Measurements from ENCODE around the gene IQSEC1.

Gene IQSEC1

GRCh38 chr3:13067778-13068177, 5.5 kb downstream of the IQSEC1 start:
- no peak for DNase-seq (ENCODE audit: low read depth)

GRCh38 chr3:13066834-13067233, 6.4 kb downstream of the IQSEC1 start:
- no peak for DNase-seq (ENCODE audit: low read depth)

GRCh38 chr3:13066236-13066635, 7.0 kb downstream of the IQSEC1 start:
- no peak for DNase-seq (ENCODE audit: low read depth)

GRCh38 chr3:13065727-13066126, 7.5 kb downstream of the IQSEC1 start:
- no peak for DNase-seq (ENCODE audit: low read depth)

GRCh38 chr3:13064964-13065363, 8.3 kb downstream of the IQSEC1 start:
- no peak for DNase-seq (ENCODE audit: low read depth)

GRCh38 chr3:13064159-13064868, 8.9 kb downstream of the IQSEC1 start:
- no peak for DNase-seq (ENCODE audit: low read depth)

GRCh38 chr3:13063225-13063624, 10.0 kb downstream of the IQSEC1 start:
- no peak for DNase-seq (ENCODE audit: low read depth)

- no peak for DNase-seq (ENCODE audit: low read depth)
Observed at GRCh38 chr3:13062647-13063046, 10.6 kb downstream of the IQSEC1 start.

- DNase-seq (ENCODE audit: low read depth), result no peak
Observed at GRCh38 chr3:13060341-13060910, 12.8 kb downstream of the IQSEC1 start.

GRCh38 chr3:13058346-13059120, 14.7 kb downstream of the IQSEC1 start:
- no peak for DNase-seq (ENCODE audit: low read depth)

GRCh38 chr3:13057282-13058040, 15.8 kb downstream of the IQSEC1 start:
- DNase-seq (ENCODE audit: low read depth), result no peak

- DNase-seq (ENCODE audit: low read depth), result no peak
Observed at GRCh38 chr3:13055634-13056033, 17.6 kb downstream of the IQSEC1 start.

GRCh38 chr3:13054341-13055285, 18.6 kb downstream of the IQSEC1 start:
- no peak for DNase-seq (ENCODE audit: low read depth)

GRCh38 chr3:13053893-13054292, 19.3 kb downstream of the IQSEC1 start:
- no peak for DNase-seq (ENCODE audit: low read depth)

GRCh38 chr3:13053420-13053819, 19.8 kb downstream of the IQSEC1 start:
- DNase-seq (ENCODE audit: low read depth), result no peak

GRCh38 chr3:13052191-13052820, 20.9 kb downstream of the IQSEC1 start:
- DNase-seq (ENCODE audit: low read depth), result no peak

- no peak for DNase-seq (ENCODE audit: low read depth)
Observed at GRCh38 chr3:13051581-13051980, 21.6 kb downstream of the IQSEC1 start.

GRCh38 chr3:13051066-13051465, 22.2 kb downstream of the IQSEC1 start:
- DNase-seq (ENCODE audit: low read depth), result no peak

- no peak for DNase-seq (ENCODE audit: low read depth)
Observed at GRCh38 chr3:13050446-13050845, 22.8 kb downstream of the IQSEC1 start.

- no peak for DNase-seq (ENCODE audit: low read depth)
Observed at GRCh38 chr3:13049400-13049799, 23.8 kb downstream of the IQSEC1 start.
